ENCODE data around the gene C1orf210.

Gene C1orf210

DNA sequence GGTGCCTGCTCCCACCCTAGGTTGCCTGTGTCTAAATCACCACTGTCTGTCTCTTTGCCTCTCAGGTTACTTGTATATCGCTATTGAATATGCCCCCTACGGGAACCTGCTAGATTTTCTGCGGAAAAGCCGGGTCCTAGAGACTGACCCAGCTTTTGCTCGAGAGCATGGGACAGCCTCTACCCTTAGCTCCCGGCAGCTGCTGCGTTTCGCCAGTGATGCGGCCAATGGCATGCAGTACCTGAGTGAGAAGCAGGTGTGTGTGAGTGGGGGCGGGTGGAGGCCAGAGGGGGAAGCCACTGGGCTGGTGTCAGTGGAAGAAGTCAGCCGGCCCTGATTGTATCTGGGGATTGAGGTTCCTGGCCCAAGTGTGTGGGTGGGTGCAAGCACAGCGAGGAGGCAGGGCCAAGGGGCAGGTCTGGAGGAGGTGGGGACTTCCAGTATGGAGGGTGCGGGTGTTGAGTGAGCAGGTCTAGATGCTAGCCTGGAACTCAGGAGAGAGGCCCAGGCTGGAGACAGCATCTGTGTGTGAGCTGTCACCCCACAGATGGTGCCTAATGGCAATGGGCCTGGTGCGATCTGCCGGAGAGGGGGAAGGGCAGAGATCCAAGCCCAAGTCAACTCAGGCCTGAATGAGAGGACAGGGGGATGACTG lies 32.6 kb upstream of the C1orf210 start:
- in situ Hi-C loops (cut with MboI; ENCODE audit: low pct_unique_long_range_greater_than_20kb, low sequenced_read_pairs, unreplicated experiment) = no loop called here
- DNase-seq (ENCODE audit: low spot score) = no peak
- TF ChIP-seq, protein P1, sequence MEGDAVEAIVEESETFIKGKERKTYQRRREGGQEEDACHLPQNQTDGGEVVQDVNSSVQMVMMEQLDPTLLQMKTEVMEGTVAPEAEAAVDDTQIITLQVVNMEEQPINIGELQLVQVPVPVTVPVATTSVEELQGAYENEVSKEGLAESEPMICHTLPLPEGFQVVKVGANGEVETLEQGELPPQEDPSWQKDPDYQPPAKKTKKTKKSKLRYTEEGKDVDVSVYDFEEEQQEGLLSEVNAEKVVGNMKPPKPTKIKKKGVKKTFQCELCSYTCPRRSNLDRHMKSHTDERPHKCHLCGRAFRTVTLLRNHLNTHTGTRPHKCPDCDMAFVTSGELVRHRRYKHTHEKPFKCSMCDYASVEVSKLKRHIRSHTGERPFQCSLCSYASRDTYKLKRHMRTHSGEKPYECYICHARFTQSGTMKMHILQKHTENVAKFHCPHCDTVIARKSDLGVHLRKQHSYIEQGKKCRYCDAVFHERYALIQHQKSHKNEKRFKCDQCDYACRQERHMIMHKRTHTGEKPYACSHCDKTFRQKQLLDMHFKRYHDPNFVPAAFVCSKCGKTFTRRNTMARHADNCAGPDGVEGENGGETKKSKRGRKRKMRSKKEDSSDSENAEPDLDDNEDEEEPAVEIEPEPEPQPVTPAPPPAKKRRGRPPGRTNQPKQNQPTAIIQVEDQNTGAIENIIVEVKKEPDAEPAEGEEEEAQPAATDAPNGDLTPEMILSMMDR (IDR thresholded peaks at IDR 0.05; ENCODE audit: extremely low read depth, insufficient read depth, missing control alignments) = no peak

DNA sequence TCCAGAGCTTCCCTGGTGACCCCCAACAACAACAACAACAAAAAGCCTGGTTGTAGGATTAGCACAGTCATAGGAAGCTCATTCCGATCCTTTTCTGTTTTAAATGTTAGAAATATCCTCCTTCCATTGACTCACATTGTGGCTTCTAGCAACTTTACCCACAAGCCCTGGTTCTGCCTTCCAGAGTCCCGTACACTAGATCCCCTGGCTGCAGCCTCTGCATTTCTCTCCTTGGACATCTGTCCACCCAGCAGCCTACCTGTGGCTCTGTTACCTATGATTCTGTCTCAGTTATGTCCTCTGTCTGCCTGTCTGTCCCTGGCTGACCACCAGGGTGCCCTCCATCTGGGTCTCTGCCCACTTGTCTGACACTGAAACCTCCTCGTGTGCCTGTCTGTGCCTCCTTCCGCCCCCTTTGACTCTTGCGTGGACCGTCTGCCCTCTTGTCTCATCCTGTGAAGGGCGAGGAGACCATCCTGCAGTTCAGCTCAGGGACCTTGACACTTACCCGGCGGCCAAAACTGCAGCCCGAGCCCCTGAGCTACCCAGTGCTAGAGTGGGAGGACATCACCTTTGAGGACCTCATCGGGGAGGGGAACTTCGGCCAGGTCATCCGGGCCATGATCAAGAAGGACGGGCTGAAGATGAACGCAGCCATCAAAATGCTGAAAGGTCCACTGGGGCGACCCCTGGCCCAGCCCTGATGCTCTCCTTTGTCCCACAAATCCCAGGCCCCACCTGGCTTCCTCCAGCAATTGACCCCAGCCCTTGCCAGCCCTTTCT lies 31.5 kb upstream of the C1orf210 start:
- in situ Hi-C loops (cut with MboI; ENCODE audit: low pct_unique_long_range_greater_than_20kb, low sequenced_read_pairs, unreplicated experiment) = no loop called here

DNA sequence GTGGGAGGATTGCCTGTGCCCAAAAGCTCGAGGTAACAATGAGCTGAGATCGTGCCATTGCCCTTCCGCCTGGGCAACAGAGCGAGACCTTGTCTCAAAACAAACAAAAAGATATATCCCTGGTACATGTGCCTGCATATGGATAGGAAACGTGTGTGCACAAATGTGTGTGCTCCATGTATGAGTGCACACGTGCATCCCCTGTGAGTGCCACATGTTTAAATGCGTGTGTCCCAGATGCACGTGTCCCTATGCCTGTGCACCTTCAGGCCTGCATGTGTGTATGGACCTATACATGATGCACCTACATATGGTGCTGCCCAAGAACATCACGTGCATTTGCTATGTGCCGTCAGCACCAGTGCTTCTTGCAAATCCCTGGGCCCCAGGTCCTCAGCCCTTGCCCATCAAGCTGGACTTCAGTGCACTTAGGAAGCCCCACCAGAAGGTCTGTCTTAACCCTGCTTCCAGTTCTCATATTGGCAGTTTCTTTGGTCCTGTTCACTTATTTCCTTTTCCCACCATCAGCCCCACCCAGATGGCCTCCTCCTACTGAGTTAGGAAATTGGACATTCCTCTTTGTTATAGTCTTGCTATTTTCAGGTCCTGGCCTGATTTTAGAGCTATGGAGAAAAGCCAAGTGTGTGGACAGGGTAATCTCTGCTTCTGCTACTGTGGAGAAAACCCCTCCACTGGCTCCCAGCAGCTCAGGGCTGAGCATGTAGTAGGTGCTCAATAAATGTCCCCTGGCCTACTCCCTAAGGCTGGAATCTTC lies 30.8 kb upstream of the C1orf210 start:
- in situ Hi-C loops (cut with MboI; ENCODE audit: low pct_unique_long_range_greater_than_20kb, low sequenced_read_pairs, unreplicated experiment) = no loop called here
- DNase-seq (ENCODE audit: low spot score) = no peak
- TF ChIP-seq, protein P1 (IDR thresholded peaks at IDR 0.05; ENCODE audit: extremely low read depth, insufficient read depth, missing control alignments) = no peak

More for the DNA sequence above, 31.5 kb upstream of the C1orf210 start:
- no peak for DNase-seq (ENCODE audit: low spot score)
- TF ChIP-seq, protein P1 (IDR thresholded peaks at IDR 0.05; ENCODE audit: extremely low read depth, insufficient read depth, missing control alignments) = no peak

DNA sequence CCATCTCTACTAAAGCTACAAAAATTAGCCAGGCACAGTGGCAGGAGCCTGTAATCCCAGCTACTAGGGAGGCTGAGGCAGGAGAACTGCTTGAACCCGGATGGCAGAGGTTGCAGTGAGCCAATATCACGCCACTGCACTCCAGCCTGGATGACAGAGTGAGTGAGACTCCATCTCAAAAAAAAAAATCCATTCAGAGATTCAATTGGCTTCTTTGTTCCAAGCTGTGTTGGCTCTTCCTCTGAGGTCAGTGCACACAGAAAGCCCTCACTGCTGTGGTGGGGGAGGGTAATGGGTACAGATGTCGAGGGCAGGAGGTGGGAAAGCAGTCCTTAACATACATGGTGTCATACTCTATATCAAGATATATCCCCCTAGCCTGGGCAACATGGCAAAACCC lies 30.1 kb upstream of the C1orf210 start:
- in situ Hi-C loops (cut with MboI; ENCODE audit: low pct_unique_long_range_greater_than_20kb, low sequenced_read_pairs, unreplicated experiment) = no loop called here
- TF ChIP-seq, protein P1 (IDR thresholded peaks at IDR 0.05; ENCODE audit: extremely low read depth, insufficient read depth, missing control alignments) = no peak
- no peak for DNase-seq (ENCODE audit: low spot score)

DNA sequence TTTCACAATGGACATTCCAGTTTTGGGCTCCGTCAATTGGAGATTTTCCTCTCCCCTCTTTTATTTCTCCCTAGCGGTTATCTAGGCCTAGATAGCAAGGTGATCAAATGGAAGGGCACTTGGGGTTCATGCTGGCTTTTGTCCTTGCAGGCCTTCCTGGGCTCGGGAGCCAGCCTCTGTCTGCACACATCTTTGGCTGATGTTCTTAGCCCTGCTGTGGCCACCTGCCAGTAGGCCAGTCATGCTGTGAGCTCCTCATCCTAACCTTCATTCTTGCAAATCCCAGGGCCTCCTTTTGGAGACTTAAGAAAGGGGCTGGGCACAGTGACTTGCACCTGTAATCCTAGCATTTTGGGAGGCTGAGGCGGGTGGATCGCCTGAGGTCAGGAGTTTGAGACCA lies 28.9 kb upstream of the C1orf210 start:
- DNase-seq (ENCODE audit: low spot score) = no peak
- in situ Hi-C loops (cut with MboI; ENCODE audit: low pct_unique_long_range_greater_than_20kb, low sequenced_read_pairs, unreplicated experiment) = no loop called here
- TF ChIP-seq, protein P1 (IDR thresholded peaks at IDR 0.05; ENCODE audit: extremely low read depth, insufficient read depth, missing control alignments) = no peak

DNA sequence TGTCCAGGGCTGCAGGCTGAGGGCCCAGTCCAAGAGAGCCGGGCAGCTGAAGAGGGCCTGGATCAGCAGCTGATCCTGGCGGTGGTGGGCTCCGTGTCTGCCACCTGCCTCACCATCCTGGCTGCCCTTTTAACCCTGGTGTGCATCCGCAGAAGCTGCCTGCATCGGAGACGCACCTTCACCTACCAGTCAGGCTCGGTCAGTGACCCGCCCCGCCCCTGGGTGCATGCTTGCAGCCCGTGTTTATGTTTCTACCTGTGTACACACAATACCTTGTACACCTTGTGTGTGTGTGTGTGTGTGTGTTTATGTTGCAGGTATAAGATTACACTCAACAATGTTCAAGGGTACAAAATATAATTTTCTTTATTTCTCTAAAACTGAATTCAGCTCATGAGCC lies 28.4 kb upstream of the C1orf210 start:
- in situ Hi-C loops (cut with MboI; ENCODE audit: low pct_unique_long_range_greater_than_20kb, low sequenced_read_pairs, unreplicated experiment) = no loop called here
- DNase-seq (ENCODE audit: low spot score) = no peak
- TF ChIP-seq, protein P1 (IDR thresholded peaks at IDR 0.05; ENCODE audit: extremely low read depth, insufficient read depth, missing control alignments) = no peak
